OCI-LY1 (cell line): ENCODE measurements around the gene TNS1.
A peak's percentile ranks its signal among the peaks of the same experiment; 100 is the strongest.

Experiments
- H2AFZ ChIP-seq: fragments of 200-600 bp; sonication (generic), shearing (Covaris generic); 2 replicates; pipeline ENCODE4 v1.6.0; 2014; ENCODE audit warnings: antibody characterized with exemption, mild to moderate bottlenecking, low read length
- H3F3A ChIP-seq: fragments of 200-600 bp; sonication (generic), shearing (Covaris generic); 2 replicates; pipeline ENCODE4 v1.6.0; 2014; ENCODE audit warnings: mild to moderate bottlenecking, antibody characterized with exemption, low read length, moderate library complexity; ENCODE audit not compliant: insufficient read depth
- H3K27ac ChIP-seq: fragments of 200-600 bp; sonication (generic); 2 replicates; pipeline ENCODE4 v1.5.1; 2014; ENCODE audit warnings: low read length, mixed run types, mild to moderate bottlenecking, low read depth; ENCODE audit not compliant: poor library complexity, severe bottlenecking
- H3K27me3 ChIP-seq: fragments of 200-600 bp; sonication (generic); 2 replicates; pipeline ENCODE4 v1.6.0; 2014; ENCODE audit warnings: antibody characterized with exemption, mild to moderate bottlenecking, low read length, moderate library complexity; ENCODE audit not compliant: insufficient read depth
- H3K36me3 ChIP-seq: fragments of 200-600 bp; sonication (generic); 2 replicates; pipeline ENCODE4 v1.6.1; 2014; ENCODE audit warnings: mild to moderate bottlenecking, antibody characterized with exemption, low read length, moderate library complexity, mixed read lengths; ENCODE audit not compliant: insufficient read depth
- H3K4me1 ChIP-seq: fragments of 200-600 bp; sonication (generic); 2 replicates; pipeline ENCODE4 v1.5.1; 2014; ENCODE audit warnings: mild to moderate bottlenecking, low read length, moderate library complexity; ENCODE audit not compliant: insufficient read depth, severe bottlenecking
- H3K4me2 ChIP-seq: fragments of 200-600 bp; sonication (generic), shearing (Covaris generic); 2 replicates; pipeline ENCODE4 v1.6.1; 2014; ENCODE audit warnings: low read length
- H3K4me3 ChIP-seq: fragments of 200-600 bp; sonication (generic); 2 replicates; pipeline ENCODE4 v1.5.1; 2014; ENCODE audit warnings: low read length, low read depth, mild to moderate bottlenecking, mixed read lengths; ENCODE audit not compliant: poor library complexity, severe bottlenecking
- H3K79me2 ChIP-seq: fragments of 200-600 bp; shearing (Covaris generic); 2 replicates; pipeline ENCODE4 v1.6.1; 2016; ENCODE audit warnings: mixed run types, low read length, mixed read lengths; ENCODE audit not compliant: insufficient read depth
- H3K9ac ChIP-seq: fragments of 200-600 bp; sonication (generic), shearing (Covaris generic); 2 replicates; pipeline ENCODE4 v1.6.1; 2014; ENCODE audit warnings: mild to moderate bottlenecking, low read length, mixed read lengths
- H3K9me2 ChIP-seq: fragments of 200-600 bp; sonication (generic), shearing (Covaris generic); 2 replicates; pipeline ENCODE4 v1.6.1; 2014; ENCODE audit warnings: low read depth, mild to moderate bottlenecking, low read length, mixed read lengths
- H3K9me3 ChIP-seq: fragments of 200-600 bp; shearing (Covaris generic); 2 replicates; pipeline ENCODE4 v1.6.1; 2014; ENCODE audit warnings: low read length, mixed read lengths
- H4K20me1 ChIP-seq: fragments of 200-600 bp; sonication (generic), shearing (Covaris generic); 2 replicates; pipeline ENCODE4 v1.6.0; 2016; ENCODE audit warnings: mild to moderate bottlenecking, low read length; ENCODE audit not compliant: insufficient read depth
- EZH2 ChIP-seq: fragments of 200-600 bp; sonication (generic), shearing (Covaris generic); IDR thresholded peaks from 2 replicates; pipeline ENCODE4 v1.8.0; 2017; ENCODE audit warnings: borderline replicate concordance, mixed run types, mild to moderate bottlenecking, antibody characterized with exemption, low read length, moderate library complexity, mixed read lengths
- TF ChIP-seq, protein P1 (sequence below): fragments of 200-600 bp; sonication (generic), shearing (Covaris generic); IDR thresholded peaks from 2 replicates; pipeline ENCODE4 v1.5.1; 2017; ENCODE audit warnings: mild to moderate bottlenecking, antibody characterized with exemption, low read length, moderate library complexity, mixed read lengths

The TNS1 gene

DNA sequence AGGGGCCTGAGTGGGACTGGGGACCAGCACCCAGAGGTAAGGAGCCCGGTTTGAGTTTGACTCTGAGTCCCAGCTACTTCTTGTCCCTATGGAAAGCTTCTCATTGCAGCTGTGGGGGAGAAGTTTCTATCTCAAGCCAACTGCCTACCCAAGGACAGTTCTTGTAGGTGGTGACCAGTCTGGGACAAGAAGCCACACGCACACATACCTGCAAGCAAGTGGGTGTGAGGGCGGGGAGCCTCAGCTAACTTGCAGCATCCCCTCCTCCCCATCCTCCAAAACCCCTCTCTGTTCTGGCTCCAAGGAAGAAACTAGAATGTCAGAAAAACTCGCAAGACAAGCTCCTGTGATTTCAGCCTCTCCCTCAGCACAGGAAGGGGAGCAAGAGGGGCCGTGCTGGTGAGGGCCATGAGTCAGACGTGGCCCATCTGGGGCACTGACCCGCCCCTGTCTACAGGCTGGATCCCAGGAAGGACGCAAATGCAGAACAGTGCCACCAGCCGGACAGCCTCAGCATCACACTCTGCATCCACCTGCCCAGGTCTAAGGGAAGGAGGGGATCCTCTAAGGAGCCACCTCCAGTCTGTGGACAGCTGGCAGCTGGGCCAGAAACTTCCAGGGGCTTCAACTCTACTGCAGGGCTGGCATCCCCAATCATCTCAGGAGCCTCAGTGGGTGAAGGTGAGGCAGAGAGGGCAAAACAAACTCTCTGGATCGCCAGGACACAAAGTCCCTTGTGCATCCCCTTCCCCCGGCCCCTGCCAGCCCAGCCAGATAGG lies 103.4 kb downstream of the TNS1 start:
- no peaks in the 10 kb centered on the region for H3K36me3 ChIP-seq
- no peak overlapping the region for H3K4me2 ChIP-seq
- H3K9ac ChIP-seq, result no peak overlapping the region
- H3K4me1 ChIP-seq, result peaks cover 19% of the 10 kb centered on the region
- H2AFZ ChIP-seq, result no peak overlapping the region
- no peaks in the 10 kb centered on the region for H3K79me2 ChIP-seq
- no peaks in the 10 kb centered on the region for H4K20me1 ChIP-seq
- no peak overlapping the region for H3K27ac ChIP-seq
- H3F3A ChIP-seq, result no peaks in the 10 kb centered on the region
- H3K4me3 ChIP-seq, result no peak overlapping the region
- TF ChIP-seq, protein P1, sequence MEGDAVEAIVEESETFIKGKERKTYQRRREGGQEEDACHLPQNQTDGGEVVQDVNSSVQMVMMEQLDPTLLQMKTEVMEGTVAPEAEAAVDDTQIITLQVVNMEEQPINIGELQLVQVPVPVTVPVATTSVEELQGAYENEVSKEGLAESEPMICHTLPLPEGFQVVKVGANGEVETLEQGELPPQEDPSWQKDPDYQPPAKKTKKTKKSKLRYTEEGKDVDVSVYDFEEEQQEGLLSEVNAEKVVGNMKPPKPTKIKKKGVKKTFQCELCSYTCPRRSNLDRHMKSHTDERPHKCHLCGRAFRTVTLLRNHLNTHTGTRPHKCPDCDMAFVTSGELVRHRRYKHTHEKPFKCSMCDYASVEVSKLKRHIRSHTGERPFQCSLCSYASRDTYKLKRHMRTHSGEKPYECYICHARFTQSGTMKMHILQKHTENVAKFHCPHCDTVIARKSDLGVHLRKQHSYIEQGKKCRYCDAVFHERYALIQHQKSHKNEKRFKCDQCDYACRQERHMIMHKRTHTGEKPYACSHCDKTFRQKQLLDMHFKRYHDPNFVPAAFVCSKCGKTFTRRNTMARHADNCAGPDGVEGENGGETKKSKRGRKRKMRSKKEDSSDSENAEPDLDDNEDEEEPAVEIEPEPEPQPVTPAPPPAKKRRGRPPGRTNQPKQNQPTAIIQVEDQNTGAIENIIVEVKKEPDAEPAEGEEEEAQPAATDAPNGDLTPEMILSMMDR, result peak; percentile 81
- TF ChIP-seq EZH2, result no peak
- H3K9me3 ChIP-seq, result no peaks in the 10 kb centered on the region
- H3K27me3 ChIP-seq, result peaks cover 5% of the 10 kb centered on the region
- H3K9me2 ChIP-seq, result no peaks in the 10 kb centered on the region

DNA sequence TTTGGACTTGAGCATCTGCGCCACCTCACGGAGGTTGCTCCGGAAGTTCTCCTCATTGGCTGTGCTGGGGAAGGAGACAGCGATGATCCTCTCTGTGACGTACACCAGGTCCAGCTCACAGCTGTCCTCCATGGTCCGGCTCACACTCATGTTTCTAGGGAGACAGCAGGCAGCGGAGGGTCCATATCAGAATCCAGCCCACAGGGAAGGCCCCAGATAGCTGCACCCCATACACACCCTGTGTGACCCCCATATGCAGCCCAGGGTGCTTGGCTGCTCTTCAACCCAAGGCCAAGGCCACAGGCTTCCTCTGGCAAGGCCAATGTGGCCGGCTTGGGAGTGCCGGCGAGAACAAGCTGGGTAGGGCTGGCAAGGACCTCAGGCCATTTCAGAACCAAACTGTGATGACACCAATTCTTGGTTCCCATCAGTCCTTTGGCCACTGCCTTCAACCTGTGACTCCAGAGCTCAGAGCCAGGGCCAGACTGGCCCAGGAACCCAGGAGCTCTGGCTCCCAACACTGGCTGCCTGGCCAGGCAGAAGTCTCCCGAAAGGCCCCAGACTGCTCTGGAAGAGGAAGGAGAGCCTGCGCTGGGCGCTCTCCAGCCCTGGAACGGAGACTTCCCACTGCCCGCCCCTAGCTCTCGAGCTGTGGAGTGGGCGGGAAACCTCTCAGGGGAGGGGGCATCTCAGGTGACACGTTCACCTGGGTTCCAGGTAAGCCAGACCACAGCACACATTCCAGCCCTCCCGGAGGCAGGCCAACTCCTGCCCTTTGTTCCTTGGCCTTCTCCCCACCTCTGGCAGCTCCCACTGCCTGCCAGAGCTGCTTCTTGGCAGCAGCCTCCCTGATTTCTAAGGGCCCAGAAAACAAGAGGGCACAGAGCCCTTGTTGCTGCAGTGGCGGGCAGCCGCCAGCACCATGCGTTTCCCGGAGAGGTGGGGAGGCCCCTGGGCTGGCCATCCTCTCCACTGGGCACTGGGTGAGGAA lies 104.7 kb downstream of the TNS1 start:
- Histone ChIP-seq H3F3A (no peaks in the 10 kb centered on the region), H3K9me3 (no peaks in the 10 kb centered on the region), H3K27ac (no peak overlapping the region), H2AFZ (no peak overlapping the region), H3K9ac (no peak overlapping the region), H3K4me1 (peaks cover 16% of the 10 kb centered on the region), H3K4me3 (no peak overlapping the region), H3K79me2 (no peaks in the 10 kb centered on the region), H3K27me3 (peaks cover 5% of the 10 kb centered on the region), H3K4me2 (no peak overlapping the region), H3K9me2 (no peaks in the 10 kb centered on the region), H3K36me3 (no peaks in the 10 kb centered on the region), H4K20me1 (no peaks in the 10 kb centered on the region)
- TF ChIP-seq, protein P1, result no peak
- TF ChIP-seq EZH2, result no peak

DNA sequence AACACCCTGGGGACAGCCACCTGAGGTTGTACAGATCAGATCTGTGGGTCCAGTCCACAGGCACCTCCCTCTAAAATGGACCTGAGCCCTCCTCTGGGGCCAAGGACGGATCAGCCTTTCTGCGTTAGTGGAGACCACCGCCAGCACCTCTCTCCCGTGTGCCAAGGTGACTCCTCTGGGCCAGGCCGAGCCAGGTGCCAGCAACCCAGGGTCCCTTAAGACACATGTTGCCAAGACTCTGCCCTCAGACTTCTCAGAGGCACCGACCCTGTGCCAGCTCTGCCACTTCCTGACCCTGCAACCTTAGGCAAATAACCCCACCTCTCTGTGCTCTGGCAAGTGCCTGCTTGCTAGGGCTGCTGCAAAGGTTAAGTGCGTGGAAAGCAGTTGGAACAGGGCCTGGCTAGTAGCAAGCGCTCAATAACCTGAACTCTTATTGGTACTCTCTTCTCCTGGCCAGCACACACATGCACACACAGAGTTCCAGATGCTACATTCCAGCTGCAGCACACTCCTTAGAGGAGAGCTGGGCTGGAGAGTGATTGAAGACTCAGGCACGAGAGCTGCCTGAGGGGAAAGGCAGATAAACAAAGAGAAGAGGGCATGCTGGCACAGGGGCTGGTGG lies 105.6 kb downstream of the TNS1 start:
- no peak overlapping the region for H3K27ac ChIP-seq
- H3K9me3 ChIP-seq, result no peaks in the 10 kb centered on the region
- H3K4me2 ChIP-seq, result no peak overlapping the region
- TF ChIP-seq EZH2, result no peak
- TF ChIP-seq, protein P1, result no peak
- no peak overlapping the region for H2AFZ ChIP-seq
- no peaks in the 10 kb centered on the region for H4K20me1 ChIP-seq
- H3K36me3 ChIP-seq, result no peaks in the 10 kb centered on the region
- no peak overlapping the region for H3K4me3 ChIP-seq
- no peak overlapping the region for H3K9ac ChIP-seq
- no peaks in the 10 kb centered on the region for H3K9me2 ChIP-seq
- no peaks in the 10 kb centered on the region for H3K79me2 ChIP-seq
- H3K4me1 ChIP-seq, result peaks cover 7% of the 10 kb centered on the region
- H3K27me3 ChIP-seq, result peaks cover 5% of the 10 kb centered on the region
- no peaks in the 10 kb centered on the region for H3F3A ChIP-seq
